Activated CD4-positive, alpha-beta T cell treated with anti-CD3 and anti-CD28 coated beads, Interleukin-2, amount 50 U/mL, for 24 hours (primary cell): ENCODE data around the gene CD93.

Experiments
- DNase-seq, 2 donors: peaks; one replicate each; pipeline ENCODE4 v3.0.0-alpha.2; 2020; ENCODE audit warnings: low read depth in 1 of 2, low spot score in 1 of 2

CD93 gene

DNA sequence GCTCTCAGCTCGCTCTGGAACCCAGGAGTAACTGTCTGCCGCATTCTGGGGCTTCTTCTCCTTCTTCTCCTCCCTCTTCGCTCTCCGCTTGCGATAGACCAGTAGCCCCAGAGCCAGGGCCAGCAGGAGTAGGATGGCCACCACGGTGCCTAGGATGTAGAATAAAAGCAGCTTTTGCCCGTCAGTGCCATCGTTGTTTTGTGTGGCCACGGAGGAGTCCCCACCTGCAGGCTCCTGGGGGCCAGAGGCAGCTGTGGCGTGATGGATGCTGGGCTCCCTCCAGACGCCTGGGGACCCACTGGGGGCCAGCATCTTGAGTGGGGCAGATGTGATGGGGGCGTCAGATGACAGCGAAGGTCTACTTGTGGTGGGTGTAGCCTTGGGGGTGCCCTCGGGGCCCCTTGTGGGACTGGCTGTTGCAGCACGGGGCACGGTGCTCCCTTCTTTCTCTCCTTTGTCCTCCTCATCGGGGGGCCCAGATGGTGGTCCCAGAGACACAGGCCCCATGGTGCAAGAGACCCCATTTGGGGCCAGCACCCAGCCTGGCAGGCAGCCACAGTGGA lies 1.8 kb downstream of the CD93 start:
- no peak for DNase-seq

GRCh38 chr20:23083553-23084220 lies 2.4 kb downstream of the CD93 start:
- no peak for DNase-seq

- no peak for DNase-seq
These were observed 3.1 kb downstream of the CD93 start for GRCh38 chr20:23082846-23083552.

GRCh38 chr20:23081263-23081819 lies 4.8 kb downstream of the CD93 start:
- DNase-seq = no peak

GRCh38 chr20:23080521-23080920 lies 5.6 kb downstream of the CD93 start:
- no peak for DNase-seq

GRCh38 chr20:23079926-23080325 lies 6.2 kb downstream of the CD93 start:
- no peak for DNase-seq

GRCh38 chr20:23079016-23079351 lies 7.1 kb downstream of the CD93 start:
- DNase-seq = no peak

- no peak for DNase-seq
These were observed 7.6 kb downstream of the CD93 start for GRCh38 chr20:23078351-23079015.

DNA sequence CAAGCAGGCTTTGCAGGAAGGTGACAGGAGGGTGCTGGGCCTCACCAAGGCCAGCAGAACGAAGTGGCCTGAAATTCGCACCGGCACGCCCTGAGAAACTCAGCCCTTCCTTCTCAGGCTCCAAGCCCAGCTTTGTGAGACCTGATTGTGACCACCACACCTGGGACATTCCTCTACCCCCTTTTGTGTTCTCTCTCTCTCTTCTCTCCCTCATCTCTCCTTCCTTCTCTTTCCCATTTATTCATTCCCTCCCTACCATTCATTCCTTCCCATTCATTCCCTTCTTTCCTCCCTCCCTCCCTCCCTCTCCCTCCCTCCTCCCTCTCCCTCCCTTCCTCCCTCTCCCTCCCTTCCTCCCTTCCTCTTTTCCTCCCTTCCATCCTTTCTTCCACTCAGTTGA lies 8.8 kb downstream of the CD93 start:
- DNase-seq = no peak

DNA sequence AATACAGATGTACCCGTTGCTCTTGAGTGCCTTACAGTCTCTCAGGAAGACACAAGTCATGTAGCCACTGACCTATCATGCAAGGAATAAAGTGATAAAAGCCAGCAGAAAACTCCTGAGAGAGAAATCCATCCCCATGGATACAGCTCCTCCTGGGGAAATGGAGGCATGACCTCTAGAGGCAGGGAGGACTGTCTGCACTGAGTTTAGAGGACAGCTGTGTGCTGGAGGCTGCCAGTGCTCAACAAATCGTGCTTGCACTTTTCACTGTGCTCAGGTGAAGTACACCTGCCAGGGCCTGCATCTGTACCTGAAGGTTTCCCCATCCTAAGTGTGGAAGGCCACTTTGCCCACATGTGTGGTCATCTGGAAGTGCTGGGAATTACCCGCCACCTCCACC lies 12.1 kb downstream of the CD93 start:
- no peak for DNase-seq

- no peak for DNase-seq
These were observed 13.1 kb downstream of the CD93 start for GRCh38 chr20:23072892-23073586.

DNA sequence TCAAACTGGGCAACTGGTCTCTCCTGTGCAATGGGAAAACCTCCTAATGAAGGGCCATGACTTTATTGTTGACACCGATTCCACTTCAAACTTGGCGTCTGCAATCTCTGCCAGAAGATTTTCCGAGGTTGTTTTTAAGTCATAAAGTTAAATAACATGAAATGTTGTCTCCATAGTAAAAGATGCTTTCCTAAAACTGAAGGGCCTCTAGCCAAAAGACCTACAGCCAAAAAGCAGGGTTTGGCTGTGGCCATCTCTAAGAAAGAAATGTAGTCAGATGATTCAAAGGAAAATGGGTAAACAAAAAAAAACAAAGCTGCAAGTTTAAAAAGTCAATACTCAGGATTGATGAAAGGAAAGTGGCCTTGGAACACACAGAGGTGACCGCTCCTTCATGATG lies 14.1 kb downstream of the CD93 start:
- DNase-seq = no peak

DNA sequence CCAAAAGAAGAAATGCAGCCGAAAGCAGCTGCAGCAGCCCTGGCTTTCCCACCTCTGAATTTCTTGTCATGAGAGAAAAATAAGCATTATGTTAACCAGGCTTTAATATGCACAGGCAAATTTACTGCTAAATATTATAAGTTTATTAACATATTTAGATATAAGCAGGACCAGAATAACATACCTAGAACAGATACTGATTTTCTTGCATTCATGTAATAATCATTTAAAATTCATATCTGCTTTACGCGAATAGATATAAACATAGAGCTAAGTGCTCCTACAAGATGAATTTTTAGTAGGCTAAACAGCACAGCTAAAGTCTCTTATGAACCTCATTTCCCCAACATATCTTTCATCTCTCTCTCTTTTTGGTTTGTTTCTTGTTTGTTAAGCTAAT lies 14.7 kb downstream of the CD93 start:
- DNase-seq = no peak

DNA sequence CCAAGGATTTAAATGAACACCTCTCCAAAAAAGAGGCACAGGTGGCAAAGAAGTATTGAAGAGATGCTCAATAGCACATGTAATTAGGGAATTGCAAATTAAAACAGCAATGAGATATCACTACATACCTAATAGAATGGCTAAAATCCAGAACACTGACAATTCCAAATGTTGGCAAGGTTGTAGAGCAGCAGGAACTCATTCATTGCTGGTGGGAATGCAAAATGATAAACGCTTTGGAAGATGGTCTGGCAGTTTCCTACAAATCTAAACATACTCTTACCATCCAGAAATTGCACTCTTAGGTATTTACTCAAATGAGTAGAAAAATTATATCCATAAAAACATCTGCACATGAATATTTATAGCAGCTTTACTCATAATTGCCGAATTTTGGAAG lies 17.0 kb downstream of the CD93 start:
- no peak for DNase-seq

DNA sequence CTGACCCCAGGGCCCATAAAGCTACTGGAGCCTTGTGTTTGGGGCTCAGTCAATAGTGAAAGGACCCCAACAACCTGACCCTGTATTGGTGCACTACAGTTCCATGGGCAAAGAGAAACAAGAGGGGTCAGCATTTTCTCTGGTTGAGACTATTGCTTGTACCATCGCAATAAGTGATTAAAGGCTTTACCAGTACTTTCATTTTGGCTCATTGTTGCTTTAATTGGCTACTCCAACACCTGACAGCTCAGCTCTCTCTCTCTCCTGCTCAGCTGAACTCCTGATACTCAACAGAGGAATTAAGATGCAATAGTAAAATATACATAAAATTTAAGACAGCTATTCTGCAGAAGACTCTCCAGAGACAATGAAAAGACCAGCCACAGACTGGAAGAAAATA lies 17.8 kb downstream of the CD93 start:
- no peak for DNase-seq

DNA sequence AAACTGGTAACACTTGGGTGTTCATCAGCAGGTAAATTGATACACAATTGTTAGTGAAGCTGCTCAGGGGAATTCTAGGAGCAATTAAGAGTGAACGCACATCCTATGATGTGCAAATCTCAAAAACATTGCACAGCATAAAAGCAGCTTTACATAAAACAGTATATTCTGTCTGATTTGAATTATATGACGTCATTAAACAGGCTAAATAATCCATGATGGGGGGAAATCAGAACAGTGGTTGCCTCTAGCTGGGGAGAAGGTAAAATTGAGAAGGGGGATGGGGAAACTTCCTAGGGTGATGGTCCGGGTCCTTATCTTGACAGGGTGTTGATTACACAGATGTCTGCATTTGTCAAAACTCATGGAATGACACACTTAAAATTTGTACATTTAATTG lies 19.4 kb downstream of the CD93 start:
- no peak for DNase-seq

- DNase-seq = no peak
These were observed 20.6 kb downstream of the CD93 start for GRCh38 chr20:23065266-23066201.

DNA sequence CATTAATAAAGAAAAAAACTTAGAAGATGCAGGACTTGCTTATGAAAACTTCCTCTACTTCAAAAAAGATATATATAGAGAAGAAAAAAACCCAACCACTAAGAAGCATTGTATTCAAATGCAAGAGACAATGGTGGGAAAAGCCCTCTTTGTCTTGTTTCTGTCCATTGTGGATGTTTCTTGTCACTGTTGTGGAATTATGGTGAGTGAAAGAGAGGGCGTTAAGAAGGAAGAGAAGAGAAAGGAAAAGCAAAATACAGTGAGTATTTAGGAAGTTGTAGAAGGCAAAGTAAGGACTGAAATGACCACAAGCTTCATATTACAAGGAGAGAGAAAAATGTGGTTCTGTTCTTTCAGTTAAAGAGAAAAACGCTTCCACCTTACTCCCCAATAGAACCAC lies 22.5 kb downstream of the CD93 start:
- DNase-seq = no peak

DNA sequence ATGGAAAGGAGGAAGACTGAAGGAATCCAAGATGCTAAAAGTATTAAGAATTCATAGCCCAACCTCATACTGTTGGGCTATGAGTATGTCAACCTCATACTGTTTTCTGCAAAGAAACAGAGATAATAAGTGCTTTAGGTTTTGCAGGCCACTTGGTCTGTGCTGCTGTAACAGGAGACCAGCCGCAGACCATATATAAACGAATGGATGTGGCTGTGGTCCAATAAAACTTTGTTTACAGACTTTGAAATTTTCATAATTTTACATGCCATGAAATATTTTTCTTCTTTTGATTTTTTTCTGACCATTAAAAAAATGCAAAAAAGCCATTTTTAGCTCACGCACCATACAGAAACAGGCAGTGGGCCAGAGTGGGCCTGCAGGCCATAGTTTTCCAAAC lies 23.0 kb downstream of the CD93 start:
- DNase-seq = no peak

DNA sequence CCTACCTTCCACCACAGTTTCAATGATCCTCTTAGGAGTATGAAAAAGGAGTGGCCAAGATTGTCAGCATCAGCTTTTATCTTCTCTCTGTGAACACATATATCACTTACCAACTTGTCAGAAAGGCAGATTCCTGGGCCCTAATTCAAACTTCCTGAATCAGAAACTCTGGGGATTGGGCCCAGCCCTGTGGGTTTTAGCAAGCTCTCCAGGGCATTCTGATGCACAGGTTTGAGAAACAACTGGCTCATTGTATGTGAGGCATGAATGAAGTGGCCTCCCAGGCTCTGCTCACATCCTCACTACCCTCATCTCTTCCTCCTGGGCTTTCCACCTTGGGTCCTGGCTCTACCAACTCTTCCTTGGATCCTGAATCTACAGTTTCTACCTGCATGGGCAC lies 23.5 kb downstream of the CD93 start:
- no peak for DNase-seq
